GM12878 (cell line): ENCODE data around the gene PAQR5. TPM values are rescaled to one million over a fixed set of nuclear protein-coding genes. Genes with fewer than 3 reads are reported as not detected.

Experiments
- ATAC-seq: fragments of 200-7000 bp; cut with Tn5 transposase; 3 replicates; pipeline ENCODE4 v1.9.1; 2020; ENCODE audit warnings: mild to moderate bottlenecking, moderate library complexity
- BruUV-seq: library from RNA; stranded (reverse); fragments of 400-500 nt; replicated peaks from 2 replicates; lab custom pipeline; 2021; lab: Mats Ljungman, UMichigan
- CTCF ChIA-PET: fragments of 300-600 bp; sonication (Branson Sonifier 250); formaldehyde crosslinking; extraction: SDS; loops from one replicate; lab custom pipeline; 2021; ENCODE audit warnings: inconsistent platforms; lab: Yijun Ruan, JAX
- POLR2A ChIA-PET: fragments of 350-600 bp; formaldehyde crosslinking; extraction: SDS; loops from one replicate; lab custom pipeline; 2021; ENCODE audit warnings: inconsistent platforms; lab: Charles Lee
- RAD21 ChIA-PET: fragments of 300-600 bp; sonication (Branson Sonifier 250); formaldehyde crosslinking; loops from one replicate; lab custom pipeline; 2023; ENCODE audit warnings: antibody characterized with exemption; ENCODE audit not compliant: unreplicated experiment; lab: Charles Lee
- SMC1A ChIA-PET: fragments of 300-600 bp; sonication (Branson Sonifier 250); formaldehyde crosslinking; loops from one replicate; lab custom pipeline; 2023; ENCODE audit not compliant: unreplicated experiment, uncharacterized antibody; lab: Charles Lee
- DNase-seq: peaks from one replicate; pipeline ENCODE4 v3.0.0-alpha.2; 2011; ENCODE audit warnings: low read depth, low spot score
- FAIRE-seq: peaks from 3 replicates; lab custom pipeline; 2011; peaks lifted over from hg19 to GRCh38; lab: Jason Lieb, UNC
- H2AFZ ChIP-seq: 2 replicates; pipeline ENCODE4 v1.6.0; 2011; ENCODE audit warnings: low read depth, low read length, control low read depth; ENCODE audit not compliant: control insufficient read depth
- H3K27ac ChIP-seq: 2 replicates; pipeline ENCODE4 v1.5.1; 2011; ENCODE audit warnings: control low read depth; ENCODE audit not compliant: control insufficient read depth, insufficient read depth
- H3K27me3 ChIP-seq, 2 experiments: replicated peaks in 1 of 2; 2 replicates each; pipeline versions ENCODE4 v1.6.0 to v1.6.1; 2011; ENCODE audit warnings: low read length in 1 of 2; ENCODE audit not compliant: control insufficient read depth in 2 of 2, insufficient read depth in 2 of 2
- H3K36me3 ChIP-seq, 2 experiments: 2 replicates each; pipeline ENCODE4 v1.5.1; 2011; ENCODE audit warnings: low read length in 1 of 2; ENCODE audit not compliant: control insufficient read depth in 2 of 2, insufficient read depth in 2 of 2
- H3K4me1 ChIP-seq: 2 replicates; pipeline ENCODE4 v1.6.1; 2011; ENCODE audit warnings: mild to moderate bottlenecking, low read length, moderate library complexity, mixed read lengths; ENCODE audit not compliant: control insufficient read depth, insufficient read depth
- H3K4me2 ChIP-seq: 2 replicates; pipeline ENCODE4 v1.6.0; 2011; ENCODE audit warnings: control low read depth; ENCODE audit not compliant: control insufficient read depth, insufficient read depth
- H3K4me3 ChIP-seq: fragments of 200-600 bp; sonication (generic); 2 replicates; pipeline ENCODE4 v1.5.1; 2016
- H3K79me2 ChIP-seq: 2 replicates; pipeline ENCODE4 v1.6.0; 2011; ENCODE audit warnings: low read length; ENCODE audit not compliant: control insufficient read depth, insufficient read depth
- H3K9ac ChIP-seq: 2 replicates; pipeline ENCODE4 v1.8.0; 2011; ENCODE audit warnings: low read length, control low read depth, mixed read lengths; ENCODE audit not compliant: control insufficient read depth, insufficient read depth
- H3K9me3 ChIP-seq: replicated peaks from 3 replicates; pipeline ENCODE4 v1.5.1; 2011; ENCODE audit warnings: mild to moderate bottlenecking, low read length; ENCODE audit not compliant: control insufficient read depth, insufficient read depth
- H4K20me1 ChIP-seq: 2 replicates; pipeline ENCODE4 v1.6.0; 2011; ENCODE audit not compliant: control insufficient read depth, insufficient read depth
- CHD4 ChIP-seq: fragments of 200-600 bp; sonication (generic); IDR thresholded peaks from 2 replicates; pipeline ENCODE4 v1.6.1; 2016; ENCODE audit warnings: mild to moderate bottlenecking
- EP300 ChIP-seq, 2 experiments: fragments of 150-350 bp in 1 of 2; IDR thresholded peaks; 2 replicates each; pipeline ENCODE4 v1.6.1; 2011 to 2012; ENCODE audit warnings: low read depth in 2 of 2, low read length in 2 of 2, borderline replicate concordance in 1 of 2, improper control_type of control experiment in 1 of 2, inconsistent platforms in 1 of 2; ENCODE audit not compliant: control insufficient read depth in 1 of 2
- IKZF1 ChIP-seq: fragments of 450-650 bp; conservative IDR thresholded peaks from 2 replicates; pipeline ENCODE4 v1.6.1; 2017; ENCODE audit warnings: antibody characterized with exemption, mild to moderate bottlenecking
- JUND ChIP-seq: IDR thresholded peaks from 2 replicates; pipeline ENCODE4 v1.6.1; 2012; ENCODE audit warnings: low read depth, mild to moderate bottlenecking, low read length, improper control_type of control experiment, moderate library complexity
- KLF5 ChIP-seq: fragments of 450-650 bp; IDR thresholded peaks from 2 replicates; pipeline ENCODE4 v1.6.1; 2014; ENCODE audit warnings: mild to moderate bottlenecking; ENCODE audit not compliant: partially characterized antibody
- MTA3 ChIP-seq: IDR thresholded peaks from 2 replicates; pipeline ENCODE4 v1.6.1; 2012; ENCODE audit warnings: low read length, inconsistent platforms, borderline replicate concordance
- SMC3 ChIP-seq: IDR thresholded peaks from 2 replicates; pipeline ENCODE4 v1.6.1; 2011; ENCODE audit warnings: low read length, improper control_type of control experiment, borderline replicate concordance
- SP1 ChIP-seq: IDR thresholded peaks from one replicate; pipeline ENCODE4 v1.6.1; 2011; ENCODE audit warnings: low read depth, low read length
- ZNF274 ChIP-seq: IDR thresholded peaks from one replicate; pipeline ENCODE4 v1.8.0; 2011; ENCODE audit not compliant: insufficient read length, insufficient read depth
- ZNF622 ChIP-seq: fragments of 450-650 bp; IDR thresholded peaks from 2 replicates; pipeline ENCODE4 v1.6.1; 2017; ENCODE audit warnings: mild to moderate bottlenecking, inconsistent platforms
- WGBS: methylation state at CpG from one replicate; pipeline ENCODE4 v1.1.6; 2016; ENCODE audit warnings: low lambda C conversion rate; ENCODE audit not compliant: insufficient replicate concordance, insufficient coverage; ENCODE audit errors: missing lambda C conversion rate; 5-methylcytosine and 5-hydroxymethylcytosine counted together
- in situ Hi-C: fragments of 300-500 bp; cut with MboI; formaldehyde crosslinking; loops from 9 replicates; pipeline ENCODE4 v1.14.3; 2018; ENCODE audit warnings: mixed read lengths
- intact Hi-C: fragments of 100-400 bp; cut with micrococcal nuclease; formaldehyde crosslinking; loops from one replicate; pipeline ENCODE4 v1.14.2; 2022; ENCODE audit not compliant: unreplicated experiment
- polyA plus RNA-seq, 11 experiments: library from polyadenylated mRNA; depleted of rRNA in 4 of 11; unstranded in 6 of 11; stranded (reverse) in 5 of 11; fragments of >200 nt; fragmentation: Nextera tagmentation in 4 of 11; fragmentation: Illumina TruSeq in 1 of 11; extraction: Ambion mirVana in 4 of 11; extraction: Trizol in 1 of 11; gene quantifications; 1 replicate in 1 of 11; 2 replicates in 10 of 11; pipeline versions ENCODE4 v1.2.1 to v1.2.3, GENCODE V29; 2011 to 2016; ENCODE audit warnings: inconsistent platforms in 2 of 11, missing spikeins in 2 of 11, low read depth in 1 of 11
- total RNA-seq, 4 experiments: library from RNA; depleted of rRNA in 3 of 4; stranded (reverse); fragments of >200 nt in 3 of 4; fragmentation: Illumina TruSeq in 1 of 4; extraction: Trizol in 1 of 4; gene quantifications; 2 replicates each; pipeline versions ENCODE4 v1.2.1 to v1.2.3, GENCODE V29; 2013 to 2021
- TF ChIP-seq, protein P1 (sequence below): fragments of 450-650 bp; IDR thresholded peaks from 2 replicates; pipeline ENCODE4 v1.6.1; 2014; ENCODE audit warnings: mild to moderate bottlenecking
- TF ChIP-seq, protein P2 (sequence below): IDR thresholded peaks from 2 replicates; pipeline ENCODE4 v1.6.1; 2011; ENCODE audit warnings: mild to moderate bottlenecking, low read depth, low read length, moderate library complexity; ENCODE audit not compliant: insufficient replicate concordance
- TF ChIP-seq, protein P3 (sequence below): IDR thresholded peaks from 2 replicates; pipeline ENCODE4 v1.6.1; 2011; ENCODE audit warnings: low read depth, mild to moderate bottlenecking, low read length, moderate library complexity, borderline replicate concordance; ENCODE audit errors: extremely low read depth
- TF ChIP-seq, protein P4 (sequence below): fragments of 150-350 bp; IDR thresholded peaks from 2 replicates; pipeline ENCODE4 v1.6.1; 2014; ENCODE audit warnings: mild to moderate bottlenecking, low read depth, low read length
- TF ChIP-seq, protein P5 (sequence below): fragments of 450-650 bp; IDR thresholded peaks from 2 replicates; pipeline ENCODE4 v1.6.1; 2016; ENCODE audit warnings: mild to moderate bottlenecking
- TF ChIP-seq, protein P6 (sequence below), 3 experiments: IDR thresholded peaks in 2 of 3; conservative IDR thresholded peaks in 1 of 3; 2 replicates each; pipeline ENCODE4 v1.5.1; 2011; ENCODE audit warnings: low read depth in 3 of 3, low read length in 3 of 3, mild to moderate bottlenecking in 3 of 3, control low read depth in 2 of 3, moderate library complexity in 2 of 3, inconsistent platforms in 1 of 3, mixed read lengths in 1 of 3; ENCODE audit not compliant: control insufficient read depth in 2 of 3, insufficient read depth in 1 of 3; ENCODE audit errors: extremely low read depth in 1 of 3

The PAQR5 gene
- total and polyA plus RNA-seq, 10 of the 15 experiments (the other 5 are each of a cell fraction or from before 2014, with no cell fraction given): 0.02 to 0.03 TPM; not detected in 8

DNA sequence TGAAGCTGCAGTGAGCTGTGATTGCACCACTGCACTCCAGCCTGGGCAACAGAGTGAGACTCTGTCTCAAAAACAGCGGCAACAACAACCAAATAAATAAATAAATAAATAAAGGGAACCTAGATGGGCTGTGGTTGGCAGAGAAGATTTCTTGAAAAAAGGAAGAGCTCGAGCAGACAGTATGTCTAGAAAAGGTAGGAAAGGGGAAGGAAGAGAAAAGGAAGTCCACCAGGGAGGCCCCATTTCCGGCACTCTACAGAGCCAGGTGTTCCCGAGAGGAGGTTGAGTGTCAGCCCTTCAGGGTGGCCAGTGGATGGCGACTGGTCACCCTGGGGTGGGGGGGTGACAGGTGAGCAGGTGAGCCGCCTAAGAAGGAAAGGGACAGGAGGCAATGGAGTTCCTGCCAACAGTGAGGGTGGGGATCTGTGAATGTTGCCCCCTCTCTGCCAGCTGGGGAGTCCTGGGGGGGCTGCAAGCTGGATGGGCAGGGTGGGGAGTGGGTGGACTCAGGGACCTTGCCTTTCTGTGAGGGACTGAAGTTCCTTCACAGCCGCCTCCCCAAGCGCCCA is 14.8 kb downstream of the PAQR5 start:
- BruUV-seq: no TSS peak
- CTCF ChIA-PET: no interaction called here
- FAIRE-seq: no peak
- Histone ChIP-seq H3K27ac (no peak overlapping the region), H3K4me1 (no peaks in the 10 kb centered on the region), H3K9ac (no peak overlapping the region)
- in situ Hi-C loops: no loop called here
- TF ChIP-seq SP1 (no peak), JUND (no peak), MTA3 (no peak), SMC3 (no peak), CHD4 (no peak), EP300 (IDR thresholded peaks at IDR 0.05; ENCODE audit: borderline replicate concordance in 1 of 2, control insufficient read depth in 1 of 2, low read depth in 2 of 2, low read length in 2 of 2) (no peak), IKZF1 (no peak), ZNF622 (no peak), KLF5 (no peak), ZNF274 (no peak)
- TF ChIP-seq, protein P1, sequence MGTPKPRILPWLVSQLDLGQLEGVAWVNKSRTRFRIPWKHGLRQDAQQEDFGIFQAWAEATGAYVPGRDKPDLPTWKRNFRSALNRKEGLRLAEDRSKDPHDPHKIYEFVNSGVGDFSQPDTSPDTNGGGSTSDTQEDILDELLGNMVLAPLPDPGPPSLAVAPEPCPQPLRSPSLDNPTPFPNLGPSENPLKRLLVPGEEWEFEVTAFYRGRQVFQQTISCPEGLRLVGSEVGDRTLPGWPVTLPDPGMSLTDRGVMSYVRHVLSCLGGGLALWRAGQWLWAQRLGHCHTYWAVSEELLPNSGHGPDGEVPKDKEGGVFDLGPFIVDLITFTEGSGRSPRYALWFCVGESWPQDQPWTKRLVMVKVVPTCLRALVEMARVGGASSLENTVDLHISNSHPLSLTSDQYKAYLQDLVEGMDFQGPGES: no peak
- TF ChIP-seq, protein P2, sequence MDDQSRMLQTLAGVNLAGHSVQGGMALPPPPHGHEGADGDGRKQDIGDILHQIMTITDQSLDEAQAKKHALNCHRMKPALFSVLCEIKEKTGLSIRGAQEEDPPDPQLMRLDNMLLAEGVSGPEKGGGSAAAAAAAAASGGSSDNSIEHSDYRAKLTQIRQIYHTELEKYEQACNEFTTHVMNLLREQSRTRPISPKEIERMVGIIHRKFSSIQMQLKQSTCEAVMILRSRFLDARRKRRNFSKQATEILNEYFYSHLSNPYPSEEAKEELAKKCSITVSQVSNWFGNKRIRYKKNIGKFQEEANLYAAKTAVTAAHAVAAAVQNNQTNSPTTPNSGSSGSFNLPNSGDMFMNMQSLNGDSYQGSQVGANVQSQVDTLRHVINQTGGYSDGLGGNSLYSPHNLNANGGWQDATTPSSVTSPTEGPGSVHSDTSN: no peak
- TF ChIP-seq, protein P3, sequence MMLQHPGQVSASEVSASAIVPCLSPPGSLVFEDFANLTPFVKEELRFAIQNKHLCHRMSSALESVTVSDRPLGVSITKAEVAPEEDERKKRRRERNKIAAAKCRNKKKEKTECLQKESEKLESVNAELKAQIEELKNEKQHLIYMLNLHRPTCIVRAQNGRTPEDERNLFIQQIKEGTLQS: no peak
- TF ChIP-seq, protein P4, sequence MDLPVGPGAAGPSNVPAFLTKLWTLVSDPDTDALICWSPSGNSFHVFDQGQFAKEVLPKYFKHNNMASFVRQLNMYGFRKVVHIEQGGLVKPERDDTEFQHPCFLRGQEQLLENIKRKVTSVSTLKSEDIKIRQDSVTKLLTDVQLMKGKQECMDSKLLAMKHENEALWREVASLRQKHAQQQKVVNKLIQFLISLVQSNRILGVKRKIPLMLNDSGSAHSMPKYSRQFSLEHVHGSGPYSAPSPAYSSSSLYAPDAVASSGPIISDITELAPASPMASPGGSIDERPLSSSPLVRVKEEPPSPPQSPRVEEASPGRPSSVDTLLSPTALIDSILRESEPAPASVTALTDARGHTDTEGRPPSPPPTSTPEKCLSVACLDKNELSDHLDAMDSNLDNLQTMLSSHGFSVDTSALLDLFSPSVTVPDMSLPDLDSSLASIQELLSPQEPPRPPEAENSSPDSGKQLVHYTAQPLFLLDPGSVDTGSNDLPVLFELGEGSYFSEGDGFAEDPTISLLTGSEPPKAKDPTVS: no peak
- TF ChIP-seq, protein P5, sequence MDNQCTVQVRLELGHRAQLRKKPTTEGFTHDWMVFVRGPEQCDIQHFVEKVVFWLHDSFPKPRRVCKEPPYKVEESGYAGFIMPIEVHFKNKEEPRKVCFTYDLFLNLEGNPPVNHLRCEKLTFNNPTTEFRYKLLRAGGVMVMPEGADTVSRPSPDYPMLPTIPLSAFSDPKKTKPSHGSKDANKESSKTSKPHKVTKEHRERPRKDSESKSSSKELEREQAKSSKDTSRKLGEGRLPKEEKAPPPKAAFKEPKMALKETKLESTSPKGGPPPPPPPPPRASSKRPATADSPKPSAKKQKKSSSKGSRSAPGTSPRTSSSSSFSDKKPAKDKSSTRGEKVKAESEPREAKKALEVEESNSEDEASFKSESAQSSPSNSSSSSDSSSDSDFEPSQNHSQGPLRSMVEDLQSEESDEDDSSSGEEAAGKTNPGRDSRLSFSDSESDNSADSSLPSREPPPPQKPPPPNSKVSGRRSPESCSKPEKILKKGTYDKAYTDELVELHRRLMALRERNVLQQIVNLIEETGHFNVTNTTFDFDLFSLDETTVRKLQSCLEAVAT: no peak
- TF ChIP-seq, protein P6, sequence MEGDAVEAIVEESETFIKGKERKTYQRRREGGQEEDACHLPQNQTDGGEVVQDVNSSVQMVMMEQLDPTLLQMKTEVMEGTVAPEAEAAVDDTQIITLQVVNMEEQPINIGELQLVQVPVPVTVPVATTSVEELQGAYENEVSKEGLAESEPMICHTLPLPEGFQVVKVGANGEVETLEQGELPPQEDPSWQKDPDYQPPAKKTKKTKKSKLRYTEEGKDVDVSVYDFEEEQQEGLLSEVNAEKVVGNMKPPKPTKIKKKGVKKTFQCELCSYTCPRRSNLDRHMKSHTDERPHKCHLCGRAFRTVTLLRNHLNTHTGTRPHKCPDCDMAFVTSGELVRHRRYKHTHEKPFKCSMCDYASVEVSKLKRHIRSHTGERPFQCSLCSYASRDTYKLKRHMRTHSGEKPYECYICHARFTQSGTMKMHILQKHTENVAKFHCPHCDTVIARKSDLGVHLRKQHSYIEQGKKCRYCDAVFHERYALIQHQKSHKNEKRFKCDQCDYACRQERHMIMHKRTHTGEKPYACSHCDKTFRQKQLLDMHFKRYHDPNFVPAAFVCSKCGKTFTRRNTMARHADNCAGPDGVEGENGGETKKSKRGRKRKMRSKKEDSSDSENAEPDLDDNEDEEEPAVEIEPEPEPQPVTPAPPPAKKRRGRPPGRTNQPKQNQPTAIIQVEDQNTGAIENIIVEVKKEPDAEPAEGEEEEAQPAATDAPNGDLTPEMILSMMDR (IDR thresholded peaks at IDR 0.05 in 2 of 3, conservative IDR thresholded peaks at IDR 0.05 in 1 of 3; ENCODE audit: control insufficient read depth in 2 of 3, extremely low read depth in 1 of 3, insufficient read depth in 1 of 3, low read depth in 3 of 3, low read length in 3 of 3): no peak
- TF ChIP-seq, all 136 proteins: peak for 0
- POLR2A ChIA-PET: no interaction called here
- Histone ChIP-seq H4K20me1 (no peaks in the 10 kb centered on the region), H3K9me3 (no peaks in the 10 kb centered on the region), H3K27me3 (peaks cover 0 to 2% of the 10 kb centered on the region in 2 experiments; a peak in 1 of 4 replicates), H3K36me3 (no peaks in the 10 kb centered on the region), H3K4me2 (no peak overlapping the region), H3K4me3 (no peak overlapping the region), H2AFZ (no peak overlapping the region), H3K79me2 (no peaks in the 10 kb centered on the region)
- intact Hi-C loops: no loop called here
- SMC1A ChIA-PET: no interaction called here
- RAD21 ChIA-PET: no interaction called here
- no peak for ATAC-seq
- WGBS: 15% methylated on average over 6 of the region's 8 CpGs
- DNase-seq: no peak
